GM10847 (cell line): ENCODE data around the gene MTHFD1L.

ENCODE experiments used
- POLR2A ChIP-seq: IDR thresholded peaks from 2 replicates; pipeline ENCODE4 v1.6.1; 2011; ENCODE audit not compliant: insufficient read length; ENCODE audit errors: extremely low read depth

Gene MTHFD1L

DNA sequence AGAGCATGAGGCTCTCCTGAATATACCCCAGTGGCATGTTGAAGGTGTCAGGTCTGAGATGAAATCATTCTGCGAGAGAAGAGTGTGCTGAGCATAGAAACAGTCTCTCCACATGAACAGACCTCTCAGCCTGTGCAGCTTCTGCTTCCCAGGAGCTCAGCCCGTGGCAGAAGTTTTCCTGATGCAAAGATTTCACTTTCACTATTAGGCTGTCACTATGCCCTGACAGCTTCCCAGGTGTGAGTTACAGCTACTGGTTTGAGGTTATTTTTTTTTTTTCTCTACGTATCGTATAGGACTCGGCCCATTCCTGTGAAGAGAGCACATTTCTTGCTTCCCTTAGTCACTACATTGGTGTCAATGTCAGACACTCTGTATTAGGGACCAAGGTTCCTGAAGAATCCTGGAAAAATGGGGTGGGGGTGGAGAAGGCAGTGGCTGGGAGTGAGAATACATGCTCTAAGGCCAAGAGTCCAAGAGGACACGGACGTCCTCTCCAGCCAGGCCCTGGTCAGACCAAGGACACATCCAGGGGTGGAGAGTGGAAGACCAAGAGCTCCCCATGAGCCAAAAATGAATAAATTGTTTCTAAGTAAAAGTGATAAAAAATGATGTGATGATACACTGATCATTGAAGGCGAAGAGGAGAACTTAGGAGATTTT lies 253.1 kb downstream of the MTHFD1L start:
- TF ChIP-seq POLR2A: no peak

DNA sequence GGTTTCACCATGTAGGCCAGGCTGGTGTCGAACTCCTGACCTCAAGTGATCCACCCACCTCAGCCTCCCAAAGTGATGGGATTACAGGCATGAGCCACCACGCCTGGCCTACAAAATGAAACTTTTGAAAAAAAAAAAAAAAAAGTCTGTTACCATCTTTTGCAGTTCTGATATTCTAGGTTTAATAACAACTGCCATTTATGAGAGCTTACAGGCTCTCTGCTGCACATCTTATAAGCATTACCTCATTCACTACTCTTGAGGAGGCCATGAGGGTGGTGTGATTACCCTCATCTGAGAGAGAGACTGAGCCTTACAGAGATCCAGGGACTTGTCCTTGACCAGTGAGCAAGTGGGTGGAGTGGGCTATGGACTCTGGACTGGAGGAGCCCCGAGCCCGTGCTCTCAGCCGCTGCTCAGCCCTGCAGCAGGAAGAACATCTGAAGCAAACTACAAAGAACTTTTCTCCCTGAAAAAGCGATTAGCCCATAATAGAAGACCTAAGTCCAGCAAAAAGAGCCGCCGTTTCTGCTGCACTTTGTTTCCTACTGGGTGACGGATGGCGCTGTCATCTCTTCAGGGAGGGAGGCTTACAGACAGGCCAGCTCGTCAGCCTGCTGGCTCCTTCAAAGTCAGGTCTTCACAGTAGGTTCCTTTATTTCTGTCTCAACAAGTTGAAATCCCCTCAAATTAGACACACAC lies 254.5 kb downstream of the MTHFD1L start:
- TF ChIP-seq POLR2A: no peak

DNA sequence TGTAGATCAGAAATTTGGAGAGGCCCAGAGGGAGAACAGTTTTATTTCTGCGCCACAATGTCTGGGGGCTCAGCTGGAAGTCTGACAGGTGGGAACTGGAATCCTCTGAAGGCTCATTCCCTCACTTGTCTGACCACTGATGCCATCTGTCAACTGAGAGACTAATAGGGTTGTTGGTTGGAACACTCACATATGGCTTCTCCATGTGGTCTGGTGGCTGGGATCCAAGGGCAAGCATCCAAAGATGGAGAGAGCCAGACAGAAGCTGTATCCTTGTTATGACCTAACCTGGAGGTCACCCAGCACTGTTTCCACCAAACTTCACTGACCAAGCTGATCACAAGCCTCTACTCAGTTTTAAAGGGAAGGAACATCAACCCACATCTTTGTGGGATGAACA lies 256.4 kb downstream of the MTHFD1L start:
- no peak for TF ChIP-seq POLR2A

DNA sequence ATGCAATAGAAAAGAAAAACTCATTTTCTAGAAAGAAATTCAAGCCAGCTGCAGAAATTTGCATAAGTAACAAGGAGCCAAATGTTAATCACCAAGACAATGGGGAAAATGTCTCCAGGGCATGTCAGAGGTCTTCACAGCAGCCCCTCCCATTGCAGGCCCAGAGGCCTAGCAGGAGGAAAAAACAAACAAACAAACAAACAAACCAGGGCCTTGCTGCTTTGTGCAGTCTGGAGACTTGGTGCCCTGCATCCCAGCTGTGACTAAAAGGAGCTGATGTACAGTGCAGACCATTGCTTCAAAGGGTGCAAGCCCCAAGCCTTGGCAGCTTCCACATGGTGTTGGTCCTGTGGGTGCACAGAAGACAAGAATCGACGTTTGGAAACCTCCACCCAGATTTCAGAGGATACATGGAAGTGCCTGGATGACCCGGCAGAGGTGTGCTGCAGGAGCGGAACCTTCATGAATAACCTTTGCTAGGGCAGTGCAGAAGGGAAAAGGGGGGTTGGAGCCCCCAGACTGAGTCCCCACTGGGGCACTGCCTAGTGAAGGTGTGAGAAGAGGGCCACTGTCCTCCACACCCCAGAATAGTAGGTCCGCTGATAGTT lies 263.4 kb downstream of the MTHFD1L start:
- no peak for TF ChIP-seq POLR2A

DNA sequence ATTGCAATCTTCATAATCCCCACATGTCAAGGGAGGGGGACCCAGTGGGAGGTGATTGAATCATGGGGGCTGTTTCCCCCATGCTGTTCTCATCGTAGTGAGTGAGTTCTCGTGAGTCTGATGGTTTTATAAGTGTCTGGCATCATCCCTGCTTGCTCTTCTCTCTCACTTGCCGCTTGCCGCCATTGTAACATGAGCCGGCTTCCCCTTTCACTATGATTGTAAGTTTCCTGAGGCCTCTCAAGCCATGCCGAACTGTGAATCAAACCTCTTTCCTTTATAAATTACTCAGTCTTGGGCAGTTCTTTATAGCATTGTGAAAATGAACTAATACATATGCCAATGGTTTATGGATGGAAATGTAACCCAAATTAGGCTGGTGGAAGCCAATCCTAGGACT lies 264.8 kb downstream of the MTHFD1L start:
- TF ChIP-seq POLR2A: no peak

DNA sequence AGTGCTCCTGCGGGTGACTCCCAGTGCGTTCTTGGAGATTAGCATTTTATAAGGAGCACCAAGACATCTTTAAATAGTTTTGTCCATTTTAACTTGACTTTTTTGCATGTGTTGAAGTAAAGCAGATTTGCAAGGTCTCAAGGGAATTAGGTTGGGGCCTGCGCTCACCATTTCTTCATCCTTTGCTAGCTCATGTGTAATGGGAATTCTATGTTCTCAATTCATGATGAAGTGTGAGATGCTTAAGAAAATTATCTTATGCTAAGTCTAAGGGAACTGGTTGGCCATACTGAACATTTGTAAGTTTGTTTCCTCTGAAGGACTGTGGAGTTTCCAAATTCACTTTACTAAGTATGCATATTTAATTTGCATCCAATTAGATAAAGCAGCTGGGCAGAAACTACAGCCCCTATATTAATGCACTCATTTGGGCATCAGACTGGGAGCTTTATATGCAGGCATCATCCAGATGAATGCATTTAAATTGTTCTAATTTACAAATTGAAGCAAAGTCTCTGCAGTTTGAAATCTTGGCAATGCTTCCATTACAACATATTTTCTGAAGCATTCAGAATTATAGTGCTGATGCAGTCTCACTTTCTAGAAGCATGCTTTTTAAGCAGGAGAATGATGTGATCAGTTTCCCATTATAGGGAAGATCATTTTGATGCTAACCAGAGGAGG lies 266.0 kb downstream of the MTHFD1L start:
- TF ChIP-seq POLR2A: no peak

DNA sequence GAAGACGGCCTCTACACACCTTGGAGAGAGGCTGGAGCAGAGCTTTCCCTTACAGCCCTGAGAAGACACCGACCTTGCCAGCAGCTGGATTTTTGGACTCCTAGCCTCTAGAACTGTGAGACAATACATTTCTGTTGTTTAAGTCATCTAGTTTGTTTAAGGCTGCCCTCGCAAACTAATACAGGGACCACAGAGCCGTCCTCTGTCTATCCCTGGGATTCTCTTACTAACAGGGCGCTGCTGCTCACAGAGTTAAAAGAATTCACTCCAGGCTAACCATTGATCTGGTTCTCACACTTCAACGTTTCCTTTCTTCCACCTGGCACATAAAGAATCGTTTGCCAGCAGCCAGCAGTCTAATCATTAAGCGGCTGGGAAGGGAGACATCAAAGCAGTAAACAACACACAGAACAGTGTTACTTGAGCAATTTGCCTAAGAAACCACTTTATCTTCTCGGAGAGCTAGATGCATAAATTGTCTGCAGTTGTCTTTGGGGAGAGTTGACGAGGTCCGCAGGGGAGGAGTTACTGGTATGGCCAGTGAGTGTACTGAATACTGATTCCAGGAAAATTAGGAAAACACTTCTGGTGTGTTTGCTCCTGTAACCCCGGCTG lies 270.7 kb downstream of the MTHFD1L start:
- TF ChIP-seq POLR2A: no peak

DNA sequence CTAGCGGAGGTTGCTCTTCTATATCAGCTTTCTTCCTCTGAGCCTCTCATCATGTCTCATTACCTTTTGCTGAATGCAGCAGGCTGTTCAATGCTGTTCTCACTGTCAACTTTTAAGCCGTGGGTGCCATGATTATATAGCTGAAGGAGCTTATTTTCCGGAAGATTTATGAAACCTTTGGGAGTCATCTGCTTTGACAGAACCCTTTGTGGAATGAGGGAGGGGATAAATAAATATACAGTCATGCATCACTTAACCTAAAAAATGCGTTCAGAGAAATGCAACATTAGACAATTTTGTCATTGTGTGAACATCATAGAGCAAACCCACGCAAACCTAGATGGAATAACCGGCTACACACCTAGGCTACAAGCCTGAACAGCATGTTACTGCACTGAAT lies 272.0 kb downstream of the MTHFD1L start:
- TF ChIP-seq POLR2A: no peak

DNA sequence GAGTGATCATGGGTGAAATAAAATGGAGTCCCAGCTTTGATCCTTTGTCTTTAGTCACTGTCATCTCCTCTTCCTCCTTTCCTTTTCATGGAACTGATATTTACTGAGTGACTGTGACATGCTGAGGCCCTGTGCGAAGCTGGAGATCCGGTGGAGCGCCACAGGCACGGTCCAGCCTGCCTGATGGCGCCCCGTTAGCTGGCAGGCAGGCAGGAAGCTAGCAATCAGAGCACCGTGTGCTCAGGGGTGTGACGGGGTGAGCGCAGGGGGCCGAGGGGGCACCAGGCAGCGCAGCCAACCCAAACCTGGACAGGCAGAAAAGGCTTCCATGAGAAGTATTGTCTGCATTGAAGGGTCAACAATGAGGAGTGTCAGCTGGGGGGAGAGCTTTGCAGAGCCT lies 274.0 kb downstream of the MTHFD1L start:
- TF ChIP-seq POLR2A: no peak

DNA sequence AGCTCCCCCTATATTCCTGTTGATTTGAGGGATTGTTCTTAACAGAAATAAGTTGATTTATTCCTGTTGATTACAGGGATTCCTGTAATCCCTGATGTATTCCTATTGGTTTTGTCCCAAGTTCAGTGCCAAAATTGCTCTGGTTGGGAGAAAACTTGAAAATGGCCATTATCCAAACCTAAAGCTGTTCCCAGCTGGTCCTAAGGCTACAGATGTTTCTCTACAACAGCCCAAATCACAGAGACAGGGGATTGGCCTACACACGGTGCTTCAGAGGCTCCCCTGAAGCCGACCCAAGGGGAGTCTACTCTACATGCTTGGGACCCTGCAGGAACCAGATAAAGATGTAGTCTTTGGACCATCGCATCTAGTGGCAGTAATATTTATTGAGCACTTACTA lies 275.3 kb downstream of the MTHFD1L start:
- TF ChIP-seq POLR2A: no peak

DNA sequence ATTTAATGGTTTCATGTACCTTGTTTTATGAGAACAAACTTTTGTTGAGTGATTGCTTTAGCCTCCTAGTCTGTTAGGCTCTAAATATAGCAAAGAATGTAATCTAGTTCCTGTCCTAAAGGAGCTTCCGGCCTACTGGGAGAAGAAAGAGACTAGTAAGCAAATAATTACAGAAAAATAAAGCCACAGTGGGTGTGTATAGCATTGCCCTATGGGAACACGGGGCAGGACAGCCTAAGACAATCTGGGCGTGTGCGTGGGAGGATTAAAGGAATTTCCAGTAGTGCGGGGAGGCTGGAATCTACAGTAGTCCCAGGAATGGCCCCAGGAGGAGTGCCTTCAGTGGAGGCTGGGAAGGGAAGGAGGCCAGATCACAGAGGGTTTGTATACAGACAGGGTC lies 276.2 kb downstream of the MTHFD1L start:
- TF ChIP-seq POLR2A: no peak

DNA sequence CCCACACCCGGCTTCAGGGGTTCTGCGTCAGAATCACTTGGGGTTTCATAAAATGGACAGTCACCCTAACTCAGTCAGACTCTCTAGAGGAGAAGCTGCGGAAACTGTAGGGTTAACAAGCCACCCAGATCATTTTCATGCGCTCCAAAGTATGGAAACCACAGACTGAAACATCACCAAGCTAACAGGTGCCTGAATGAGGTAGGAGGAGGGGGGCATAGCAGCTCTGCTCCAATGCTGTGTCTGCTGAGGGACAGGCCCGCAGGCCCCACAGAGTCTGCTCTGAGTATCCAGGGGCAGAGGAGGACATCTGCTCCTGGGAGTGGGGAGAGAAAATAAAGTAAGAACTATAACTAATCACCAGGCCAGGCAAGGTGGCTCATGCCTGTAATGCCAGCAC lies 277.2 kb downstream of the MTHFD1L start:
- TF ChIP-seq POLR2A: no peak

DNA sequence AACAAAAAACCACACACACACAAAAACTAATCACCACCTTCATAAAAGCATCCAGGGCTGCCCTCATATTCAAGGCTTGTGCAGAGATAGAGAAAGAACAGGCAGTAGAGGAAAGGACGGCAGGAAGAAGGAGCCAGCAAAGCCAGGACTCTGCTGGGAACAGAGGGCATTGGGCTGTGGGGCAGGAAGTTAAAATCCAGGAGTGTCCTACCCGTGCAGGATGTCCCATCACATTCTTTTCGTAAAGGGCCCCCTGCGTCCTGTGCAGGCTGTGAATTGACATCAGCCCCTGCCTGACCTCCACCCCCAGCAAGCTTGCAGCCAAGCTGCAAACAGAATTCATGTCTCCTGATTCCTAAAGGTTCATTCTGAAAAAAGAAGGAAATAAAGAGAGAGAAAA lies 277.8 kb downstream of the MTHFD1L start:
- TF ChIP-seq POLR2A: no peak

DNA sequence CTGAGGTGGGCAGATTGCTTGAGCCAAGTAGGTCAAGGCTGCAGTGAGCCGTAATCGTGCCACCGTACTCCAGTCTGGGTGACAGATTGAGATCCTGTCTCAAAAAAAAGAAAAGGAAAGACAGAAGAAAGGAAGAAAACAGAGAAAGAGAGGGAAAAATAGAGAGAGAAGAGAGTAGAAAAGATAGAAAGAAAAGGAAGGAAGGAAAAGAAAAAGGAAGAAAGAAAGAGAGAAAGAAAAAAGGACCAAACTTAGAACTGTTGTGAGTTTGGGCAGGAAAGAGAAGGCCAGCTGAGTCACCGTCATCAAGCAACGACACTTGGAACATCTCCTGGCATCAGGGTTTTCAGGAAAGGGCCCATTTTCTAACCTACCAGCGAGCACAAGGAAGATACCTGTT lies 278.3 kb downstream of the MTHFD1L start:
- no peak for TF ChIP-seq POLR2A

DNA sequence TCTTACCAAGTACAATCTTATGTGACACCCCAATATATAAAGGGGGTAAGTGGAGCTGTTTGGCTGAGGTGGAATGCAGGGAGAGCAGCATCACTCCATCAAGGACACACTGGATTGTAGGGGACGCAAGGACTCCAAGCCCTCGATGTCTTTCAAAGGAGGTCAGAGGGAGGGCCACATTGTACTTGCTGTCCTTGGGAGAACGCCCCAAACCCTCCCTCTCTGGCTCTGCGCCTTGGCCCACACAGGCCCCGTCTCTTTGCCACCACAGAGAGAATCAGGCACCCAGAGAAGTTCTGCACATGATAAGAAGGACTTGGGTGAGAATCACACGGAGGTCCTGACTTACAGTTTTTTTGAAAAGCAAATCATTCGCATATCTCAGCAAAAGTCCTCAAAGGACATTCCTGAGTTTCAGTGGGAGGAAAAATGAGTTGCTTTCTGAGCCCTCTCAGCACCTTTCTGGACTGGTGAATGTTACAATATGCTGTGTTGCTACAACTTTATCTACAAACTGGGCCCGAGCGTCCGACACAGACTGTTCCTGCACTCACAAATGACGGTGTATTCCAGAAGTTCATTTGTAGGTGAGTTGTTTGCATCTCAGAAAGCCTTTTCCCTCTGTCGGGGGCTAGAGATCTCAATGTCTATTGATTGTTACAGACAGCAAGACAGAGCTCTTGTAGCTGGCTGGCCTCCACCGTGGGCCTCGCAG lies 281.8 kb downstream of the MTHFD1L start:
- TF ChIP-seq POLR2A: no peak
